PC-3 (cell line): Measurements from ENCODE around the gene KCNK6.
"Not testable (repeated sequence)": the region's sequence is repeated elsewhere in the genome, so short reads cannot be mapped to it uniquely, and the experiment has no call there.

ENCODE experiments used
- EZH2 ChIP-seq: fragments of 300-600 bp; sonication (generic); IDR thresholded peaks from one replicate; pipeline ENCODE4 v1.6.1; 2017; ENCODE audit warnings: antibody characterized with exemption, mild to moderate bottlenecking, low read length; ENCODE audit not compliant: unreplicated experiment
- TF ChIP-seq, protein P1 (sequence below): fragments of 300-600 bp; sonication (generic); conservative IDR thresholded peaks from 2 replicates; pipeline ENCODE4 v1.5.1; 2017; ENCODE audit warnings: antibody characterized with exemption, low read depth, mild to moderate bottlenecking, low read length

DNA sequence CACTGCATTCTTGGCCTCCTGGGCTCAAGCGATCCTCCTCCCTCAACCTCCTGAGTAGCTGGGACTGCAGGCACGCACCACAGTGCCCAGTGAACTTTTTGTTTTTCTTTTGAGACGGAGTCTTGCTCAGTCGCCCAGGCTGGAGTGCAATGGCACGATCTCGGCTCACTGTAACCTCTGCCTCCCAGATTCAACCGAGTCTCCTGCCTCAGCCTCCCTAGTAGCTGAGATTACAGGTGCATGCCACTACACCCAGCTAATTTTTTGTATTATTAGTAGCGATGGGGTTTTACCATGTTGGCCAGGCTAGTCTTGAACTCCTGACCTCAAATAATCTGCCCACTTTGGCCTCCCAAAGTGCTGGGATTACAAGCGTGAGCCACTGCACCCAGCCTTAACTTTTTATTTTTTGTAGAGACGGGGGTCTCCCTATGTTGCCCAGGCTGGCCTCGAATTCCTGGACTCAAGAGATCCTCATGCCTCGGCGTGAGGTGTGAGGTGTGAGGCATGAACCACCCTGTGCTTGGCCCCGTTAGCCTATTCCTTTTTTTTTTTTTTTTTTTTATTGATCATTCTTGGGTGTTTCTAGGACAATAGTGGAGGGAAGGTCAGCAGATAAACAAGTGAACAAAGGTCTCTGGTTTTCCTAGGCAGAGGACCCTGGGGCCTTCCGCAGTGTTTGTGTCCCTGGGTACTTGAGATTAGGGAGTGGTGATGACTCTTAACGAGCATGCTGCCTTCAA lies 43.5 kb downstream of the KCNK6 start:
- TF ChIP-seq, protein P1, sequence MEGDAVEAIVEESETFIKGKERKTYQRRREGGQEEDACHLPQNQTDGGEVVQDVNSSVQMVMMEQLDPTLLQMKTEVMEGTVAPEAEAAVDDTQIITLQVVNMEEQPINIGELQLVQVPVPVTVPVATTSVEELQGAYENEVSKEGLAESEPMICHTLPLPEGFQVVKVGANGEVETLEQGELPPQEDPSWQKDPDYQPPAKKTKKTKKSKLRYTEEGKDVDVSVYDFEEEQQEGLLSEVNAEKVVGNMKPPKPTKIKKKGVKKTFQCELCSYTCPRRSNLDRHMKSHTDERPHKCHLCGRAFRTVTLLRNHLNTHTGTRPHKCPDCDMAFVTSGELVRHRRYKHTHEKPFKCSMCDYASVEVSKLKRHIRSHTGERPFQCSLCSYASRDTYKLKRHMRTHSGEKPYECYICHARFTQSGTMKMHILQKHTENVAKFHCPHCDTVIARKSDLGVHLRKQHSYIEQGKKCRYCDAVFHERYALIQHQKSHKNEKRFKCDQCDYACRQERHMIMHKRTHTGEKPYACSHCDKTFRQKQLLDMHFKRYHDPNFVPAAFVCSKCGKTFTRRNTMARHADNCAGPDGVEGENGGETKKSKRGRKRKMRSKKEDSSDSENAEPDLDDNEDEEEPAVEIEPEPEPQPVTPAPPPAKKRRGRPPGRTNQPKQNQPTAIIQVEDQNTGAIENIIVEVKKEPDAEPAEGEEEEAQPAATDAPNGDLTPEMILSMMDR, result not testable (repeated sequence)
- TF ChIP-seq EZH2, result not testable (repeated sequence)
